Fibroblast of mammary gland (primary cell): ENCODE results near the gene KRTAP4-4.
"Not testable (repeated sequence)": the region's sequence is repeated elsewhere in the genome, so short reads cannot be mapped to it uniquely, and the experiment has no call there.

Experiments
- DNase-seq: peaks from one replicate; pipeline ENCODE4 v3.0.0-alpha.2; 2010; ENCODE audit warnings: low read depth
- H3K4me3 ChIP-seq: 2 replicates; pipeline ENCODE4 v1.5.1; 2011; ENCODE audit warnings: low read depth, mild to moderate bottlenecking, low read length, moderate library complexity; ENCODE audit not compliant: control insufficient read depth
- CTCF ChIP-seq: conservative IDR thresholded peaks from 2 replicates; pipeline ENCODE4 v1.5.1; 2011; ENCODE audit warnings: low read depth, low read length, inconsistent platforms; ENCODE audit not compliant: control insufficient read depth, insufficient read depth

KRTAP4-4 gene

DNA sequence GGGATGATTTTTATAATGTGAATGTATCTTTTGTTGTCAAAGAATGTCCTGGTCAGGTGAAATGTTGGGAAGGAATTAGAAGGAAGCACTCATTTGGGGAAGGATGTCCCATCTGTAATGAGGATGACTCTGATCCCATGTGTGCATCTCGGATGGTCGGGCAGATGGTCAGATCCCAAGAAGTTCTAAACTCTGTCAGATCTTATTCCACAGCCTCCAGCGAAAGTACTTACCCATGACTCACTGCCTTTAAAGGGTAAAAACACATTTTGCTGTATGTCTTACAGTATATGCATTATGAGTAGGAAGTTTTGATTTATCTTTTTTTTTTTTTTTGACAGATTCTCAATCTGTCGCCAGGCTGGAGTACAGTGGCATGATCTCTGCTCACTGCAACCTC lies 41.8 kb downstream of the KRTAP4-4 start:
- DNase-seq, result peak; percentile 14
- TF ChIP-seq CTCF, result no peak
- no peak overlapping the region for H3K4me3 ChIP-seq

GRCh38 chr17:41117846-41118386 lies 42.6 kb downstream of the KRTAP4-4 start, which contains the start of gene KRTAP4-11:
KRTAP4-11 (minus strand) TSS chr17:41118373; CDS start chr17:41118315, 58 bp downstream.
- not testable (repeated sequence) for DNase-seq, H3K4me3 ChIP-seq

DNA sequence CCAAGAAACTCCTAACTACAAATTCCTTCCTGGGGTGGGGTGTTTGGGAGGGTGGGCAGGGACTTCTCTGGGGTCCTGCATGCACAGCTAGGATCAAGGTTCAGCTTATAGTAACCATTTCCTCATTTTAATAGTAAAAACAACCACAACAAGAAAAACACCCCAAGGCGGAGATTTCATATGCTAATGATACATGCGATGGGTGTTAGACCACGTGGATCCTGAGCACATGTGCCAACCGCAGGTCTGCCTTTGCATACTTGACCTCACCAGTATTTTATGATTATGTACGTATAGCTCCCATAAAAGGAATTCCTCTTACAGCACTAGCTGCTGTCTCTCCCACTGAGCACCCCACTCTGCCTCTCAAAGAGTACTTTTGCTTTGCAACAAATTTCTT lies 44.3 kb downstream of the KRTAP4-4 start:
- TF ChIP-seq CTCF, result no peak
- no peak for DNase-seq

GRCh38 chr17:41111151-41111885 lies 49.2 kb downstream of the KRTAP4-4 start:
- H3K4me3 ChIP-seq, result no peak overlapping the region
- TF ChIP-seq CTCF, result no peak
- no peak for DNase-seq

More for the DNA sequence above, 44.3 kb downstream of the KRTAP4-4 start:
- no peak overlapping the region for H3K4me3 ChIP-seq
